D721Med (cell line): ENCODE results near the gene GEMIN7.

Experiments
- DNase-seq: peaks from one replicate; pipeline ENCODE4 v3.0.0; 2011; ENCODE audit warnings: low spot score; ENCODE audit not compliant: insufficient read length
- FAIRE-seq: peaks from 2 replicates; lab custom pipeline; 2011; peaks lifted over from hg19 to GRCh38; lab: Jason Lieb, UNC
- CTCF ChIP-seq: IDR thresholded peaks from 2 replicates; pipeline ENCODE4 v1.5.1; 2012; ENCODE audit warnings: mild to moderate bottlenecking, control low read depth; ENCODE audit not compliant: insufficient read depth; ENCODE audit errors: missing control alignments

The GEMIN7 gene

GRCh38 chr19:45097450-45097775 is 18.4 kb downstream of the GEMIN7 start:
- TF ChIP-seq CTCF = no peak
- DNase-seq (no peak), FAIRE-seq (no peak)

- FAIRE-seq (no peak), DNase-seq (no peak)
- TF ChIP-seq CTCF = no peak
Observed at GRCh38 chr19:45097776-45098520, 18.9 kb downstream of the GEMIN7 start.

GRCh38 chr19:45098521-45099466 is 19.7 kb downstream of the GEMIN7 start:
- no peak for DNase-seq
- FAIRE-seq = no peak
- TF ChIP-seq CTCF = no peak

GRCh38 chr19:45099467-45100191 is 20.6 kb downstream of the GEMIN7 start:
- FAIRE-seq (no peak), DNase-seq (no peak)
- TF ChIP-seq CTCF = no peak

- no peak for DNase-seq
Observed at GRCh38 chr19:45100201-45100600, 21.1 kb downstream of the GEMIN7 start.

GRCh38 chr19:45100846-45101252 is 21.8 kb downstream of the GEMIN7 start:
- FAIRE-seq = no peak
- no peak for DNase-seq
- TF ChIP-seq CTCF = no peak

More at GRCh38 chr19:45100201-45100600, 21.1 kb downstream of the GEMIN7 start:
- no peak for FAIRE-seq
- no peak for TF ChIP-seq CTCF
